MCF 10A (cell line): ENCODE measurements around the gene PIANP. TPM values are rescaled to one million over a fixed set of nuclear protein-coding genes. Genes with fewer than 3 reads are reported as not detected.
"Not testable (repeated sequence)": the region's sequence is repeated elsewhere in the genome, so short reads cannot be mapped to it uniquely, and the experiment has no call there.

Experiments used
- BruUV-seq: library from RNA; stranded (reverse); fragments of 400-500 nt; replicated peaks from 2 replicates; lab custom pipeline; 2021; lab: Mats Ljungman, UMichigan
- CTCF ChIA-PET: fragments of 300-600 bp; sonication (Branson Sonifier 250); formaldehyde crosslinking; extraction: SDS; loops from one replicate; lab custom pipeline; 2021; ENCODE audit warnings: antibody characterized with exemption, inconsistent platforms; lab: Yijun Ruan, JAX
- POLR2A ChIA-PET: fragments of 300-600, 350-650 bp; sonication (Branson Sonifier 250); formaldehyde crosslinking; extraction: SDS; loops from one replicate; lab custom pipeline; 2020; ENCODE audit warnings: antibody characterized with exemption, inconsistent platforms; lab: Yijun Ruan, JAX
- DNase-seq: peaks from one replicate; pipeline ENCODE4 v3.0.0-alpha.2; 2018; ENCODE audit not compliant: unreplicated experiment
- H3K27ac Mint-ChIP-seq: one replicate; pipeline ENCODE4 v1.8.0; 2022; ENCODE audit warnings: mild to moderate bottlenecking, low read depth, mixed read lengths; ENCODE audit not compliant: unreplicated experiment
- H3K27me3 Mint-ChIP-seq: one replicate; pipeline ENCODE4 v1.8.0; 2022; ENCODE audit warnings: mixed read lengths; ENCODE audit not compliant: insufficient read depth, unreplicated experiment
- H3K36me3 Mint-ChIP-seq: one replicate; pipeline ENCODE4 v1.8.0; 2022; ENCODE audit warnings: mild to moderate bottlenecking, moderate library complexity, mixed read lengths; ENCODE audit not compliant: insufficient read depth, unreplicated experiment
- H3K4me1 Mint-ChIP-seq: one replicate; pipeline ENCODE4 v1.8.0; 2022; ENCODE audit warnings: mixed read lengths; ENCODE audit not compliant: insufficient read depth, unreplicated experiment
- H3K4me3 Mint-ChIP-seq: one replicate; pipeline ENCODE4 v1.8.0; 2022; ENCODE audit warnings: mild to moderate bottlenecking, moderate library complexity, mixed read lengths; ENCODE audit not compliant: unreplicated experiment
- H3K9me3 Mint-ChIP-seq: one replicate; pipeline ENCODE4 v1.8.0; 2022; ENCODE audit warnings: mixed read lengths; ENCODE audit not compliant: unreplicated experiment
- intact Hi-C: fragments of 100-400 bp; cut with micrococcal nuclease; formaldehyde crosslinking; loops from 2 replicates; pipeline ENCODE4 v1.14.1; 2022
- total RNA-seq: library from RNA; stranded (reverse); gene quantifications from 2 replicates; pipeline ENCODE4 v1.2.3, GENCODE V29; 2022
- TF ChIP-seq, protein P1 (sequence below): fragments of 200-600 bp; IDR thresholded peaks from one replicate; pipeline ENCODE4 v1.8.0; 2022; ENCODE audit warnings: antibody characterized with exemption, mild to moderate bottlenecking; ENCODE audit not compliant: unreplicated experiment

Gene PIANP
- total RNA-seq, 1 experiment from 2014 or later: not detected

DNA sequence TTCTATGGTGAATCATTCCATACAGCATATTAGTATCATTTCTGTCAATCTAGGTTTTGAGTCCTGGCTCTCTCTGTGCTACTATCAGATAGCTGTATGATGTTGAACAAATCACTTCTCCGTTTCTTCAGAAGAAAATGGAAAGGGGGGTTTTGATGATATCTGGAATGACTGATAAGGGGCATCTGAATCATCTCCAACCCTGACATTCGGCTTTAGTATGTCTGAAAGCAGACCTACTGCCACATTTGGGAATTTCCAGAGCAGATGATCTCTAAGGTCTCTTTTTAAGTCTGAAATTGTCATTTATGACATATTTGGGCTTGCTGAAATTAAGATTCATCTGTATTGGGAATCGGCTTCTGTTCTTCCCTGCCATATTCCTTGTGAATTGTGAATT, 42.2 kb upstream of the PIANP start:
- no peak overlapping the region for H3K4me3 Mint-ChIP-seq
- peaks cover 13% of the 10 kb centered on the region for H3K36me3 Mint-ChIP-seq
- TF ChIP-seq, protein P1, sequence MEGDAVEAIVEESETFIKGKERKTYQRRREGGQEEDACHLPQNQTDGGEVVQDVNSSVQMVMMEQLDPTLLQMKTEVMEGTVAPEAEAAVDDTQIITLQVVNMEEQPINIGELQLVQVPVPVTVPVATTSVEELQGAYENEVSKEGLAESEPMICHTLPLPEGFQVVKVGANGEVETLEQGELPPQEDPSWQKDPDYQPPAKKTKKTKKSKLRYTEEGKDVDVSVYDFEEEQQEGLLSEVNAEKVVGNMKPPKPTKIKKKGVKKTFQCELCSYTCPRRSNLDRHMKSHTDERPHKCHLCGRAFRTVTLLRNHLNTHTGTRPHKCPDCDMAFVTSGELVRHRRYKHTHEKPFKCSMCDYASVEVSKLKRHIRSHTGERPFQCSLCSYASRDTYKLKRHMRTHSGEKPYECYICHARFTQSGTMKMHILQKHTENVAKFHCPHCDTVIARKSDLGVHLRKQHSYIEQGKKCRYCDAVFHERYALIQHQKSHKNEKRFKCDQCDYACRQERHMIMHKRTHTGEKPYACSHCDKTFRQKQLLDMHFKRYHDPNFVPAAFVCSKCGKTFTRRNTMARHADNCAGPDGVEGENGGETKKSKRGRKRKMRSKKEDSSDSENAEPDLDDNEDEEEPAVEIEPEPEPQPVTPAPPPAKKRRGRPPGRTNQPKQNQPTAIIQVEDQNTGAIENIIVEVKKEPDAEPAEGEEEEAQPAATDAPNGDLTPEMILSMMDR: no peak
- CTCF ChIA-PET: interaction anchor here (1.0 to 1.8 kb wide), 4 partner anchors 10 to 83 kb away, joined by 3 to 23 read pairs (median 3); partner anchors contain the start of gene MLF2
- BruUV-seq: no TSS peak
- DNase-seq: no peak
- intact Hi-C loops: no loop called here
- H3K27ac Mint-ChIP-seq: no peak overlapping the region
- no peaks in the 10 kb centered on the region for H3K27me3 Mint-ChIP-seq
- H3K9me3 Mint-ChIP-seq: no peaks in the 10 kb centered on the region
- H3K4me1 Mint-ChIP-seq: peaks cover 8% of the 10 kb centered on the region
- POLR2A ChIA-PET: interaction anchor here (0.9 to 3.7 kb wide), 3 partner anchors 10 to 93 kb away, joined by 3 to 31 read pairs (median 3); partner anchors contain the start of genes COPS7A and MLF2

DNA sequence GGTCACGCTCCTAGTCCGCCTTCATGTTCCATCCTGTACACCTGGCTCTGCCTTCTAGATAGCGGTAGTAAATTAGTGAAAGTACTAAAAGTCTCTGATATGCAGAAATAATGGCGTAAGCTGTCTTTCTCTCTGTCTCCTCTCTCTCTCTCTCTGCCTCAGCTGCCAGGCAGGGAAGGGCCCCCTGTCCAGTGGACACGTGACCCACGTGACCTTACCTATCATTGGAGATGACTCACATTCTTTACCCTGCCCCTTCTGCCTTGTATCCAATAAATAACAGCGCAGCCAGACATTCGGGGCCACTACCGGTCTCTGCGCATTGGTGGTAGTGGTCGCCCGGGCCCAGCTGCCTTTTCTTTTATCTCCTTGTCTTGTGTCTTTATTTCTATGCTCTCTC, 41.5 kb upstream of the PIANP start:
- H3K9me3 Mint-ChIP-seq, H3K4me3 Mint-ChIP-seq, H3K27me3 Mint-ChIP-seq, BruUV-seq, H3K4me1 Mint-ChIP-seq, DNase-seq, H3K27ac Mint-ChIP-seq, intact Hi-C loops, H3K36me3 Mint-ChIP-seq: not testable (repeated sequence)
- ChIA-PET CTCF (interaction anchor here (1.1 to 1.8 kb wide), 3 partner anchors 11 to 84 kb away, joined by 3 to 23 read pairs (median 3); partner anchors contain the start of gene MLF2), POLR2A (interaction anchor here (1.0 to 3.7 kb wide), 2 partner anchors 11 to 92 kb away, joined by 3 to 31 read pairs; partner anchors contain the start of gene MLF2)

DNA sequence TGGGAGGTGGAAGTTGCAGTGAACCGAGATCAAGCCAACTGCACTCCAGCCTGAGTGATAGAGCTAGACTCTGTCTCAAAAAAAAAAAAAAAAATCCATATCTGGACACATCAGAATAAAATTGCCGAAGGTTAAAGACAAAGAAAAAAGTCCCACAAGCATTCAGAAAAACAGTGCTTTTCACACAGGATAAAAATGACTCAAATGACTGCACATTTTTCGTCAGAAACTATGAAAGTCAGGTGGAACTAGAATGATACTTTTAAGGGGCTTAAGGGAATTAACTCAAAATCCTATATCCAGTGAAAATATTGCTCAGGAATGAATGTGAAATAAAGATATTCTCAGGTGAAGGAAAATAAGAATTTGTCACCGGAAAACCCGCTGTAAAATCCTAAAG, 36.1 kb upstream of the PIANP start:
- intact Hi-C loops: no loop called here
- no peak for DNase-seq
- ChIA-PET CTCF (interaction anchor here (0.6 to 9.4 kb wide), 9 partner anchors 12 to 262 kb away, joined by 3 to 83 read pairs (median 5); partner anchors contain the start of genes MLF2 and PTMS), POLR2A (interaction anchor here (0.7 to 6.6 kb wide), 7 partner anchors 12 to 340 kb away, joined by 3 to 46 read pairs (median 5); partner anchors contain the start of genes MLF2 and ZNF384)
- no peaks in the 10 kb centered on the region for H3K27me3 Mint-ChIP-seq
- H3K4me3 Mint-ChIP-seq: no peak overlapping the region
- H3K36me3 Mint-ChIP-seq: peaks cover 6% of the 10 kb centered on the region
- H3K9me3 Mint-ChIP-seq: no peaks in the 10 kb centered on the region
- no TSS peak for BruUV-seq
- TF ChIP-seq, protein P1: no peak
- no peak overlapping the region for H3K27ac Mint-ChIP-seq
- peaks cover 9% of the 10 kb centered on the region for H3K4me1 Mint-ChIP-seq

DNA sequence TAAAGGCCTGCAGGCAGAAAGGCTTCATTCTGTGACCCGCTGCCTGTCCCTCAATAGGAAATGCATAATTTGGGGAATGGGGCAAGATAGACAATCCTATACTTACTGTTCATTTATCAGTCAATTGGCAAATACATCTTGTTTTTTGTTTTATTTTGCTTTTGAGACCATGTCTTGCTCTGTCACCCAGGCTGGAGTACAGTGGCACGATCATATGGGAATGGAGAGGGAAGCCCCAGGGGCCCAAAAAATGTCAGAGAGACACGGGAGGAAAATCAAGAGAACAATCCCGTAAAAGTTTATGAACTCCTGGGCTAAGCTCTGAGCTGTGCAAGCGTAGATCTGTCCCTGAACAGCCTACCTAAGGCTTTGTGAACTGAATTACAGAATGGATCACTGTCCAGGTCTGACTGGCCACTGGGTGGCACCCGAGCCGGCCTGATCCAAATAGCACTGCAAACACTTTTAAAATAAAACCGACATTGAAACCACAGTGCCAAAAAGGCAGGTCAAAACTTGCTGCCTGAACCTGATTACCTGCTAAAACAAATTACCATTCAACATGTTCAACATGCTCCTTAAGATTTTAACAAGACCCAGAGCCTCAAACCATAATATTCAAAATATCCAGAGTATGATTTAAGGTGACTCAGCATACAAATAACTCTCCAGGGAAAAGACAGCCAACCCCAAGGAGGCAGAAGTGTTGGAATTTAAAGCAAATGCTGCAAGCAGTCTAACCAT, 35.0 kb upstream of the PIANP start:
- Mint-ChIP-seq H3K4me3 (peak overlapping the region; percentile 34), H3K4me1 (peaks cover 9% of the 10 kb centered on the region), H3K27ac (peak overlapping the region; percentile 14), H3K27me3 (no peaks in the 10 kb centered on the region), H3K9me3 (no peaks in the 10 kb centered on the region), H3K36me3 (peaks cover 16% of the 10 kb centered on the region)
- ChIA-PET POLR2A (interaction anchor here (0.9 to 6.6 kb wide), 6 partner anchors 12 to 99 kb away, joined by 3 to 46 read pairs (median 5); partner anchors contain the start of genes COPS7A, MLF2 and ZNF384), CTCF (interaction anchor here (0.6 to 9.4 kb wide), 14 partner anchors 9 to 229 kb away, joined by 3 to 83 read pairs (median 4); partner anchors contain the start of genes MLF2 and SPSB2)
- intact Hi-C loops: loop anchor here (1.0 kb wide), 3 partner anchors 18 to 90 kb away; partner anchors contain the start of gene MLF2
- DNase-seq: peak; percentile 85
- no TSS peak for BruUV-seq
- TF ChIP-seq, protein P1: peak; percentile 57
